Measurements from ENCODE around the gene TESK2.

The TESK2 gene

DNA sequence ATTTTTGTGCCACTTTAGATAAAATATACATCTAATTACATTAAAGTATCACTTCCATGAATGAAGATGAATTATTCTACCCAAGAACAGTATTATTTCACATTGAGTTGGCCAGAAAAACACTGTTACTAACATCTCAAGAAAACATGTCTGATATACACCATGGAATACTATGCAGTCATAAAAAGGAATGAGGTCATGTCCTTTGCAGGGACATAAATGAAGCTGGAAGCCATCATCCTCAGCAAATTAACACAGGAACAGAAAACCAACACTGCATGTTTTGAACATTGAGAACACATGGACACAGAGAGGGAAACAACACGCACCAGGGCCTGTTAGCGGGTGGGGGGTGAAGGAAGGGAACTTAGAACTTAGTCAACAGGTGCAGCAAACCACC is 69.0 kb downstream of the TESK2 start:
- TF ChIP-seq, protein P1, sequence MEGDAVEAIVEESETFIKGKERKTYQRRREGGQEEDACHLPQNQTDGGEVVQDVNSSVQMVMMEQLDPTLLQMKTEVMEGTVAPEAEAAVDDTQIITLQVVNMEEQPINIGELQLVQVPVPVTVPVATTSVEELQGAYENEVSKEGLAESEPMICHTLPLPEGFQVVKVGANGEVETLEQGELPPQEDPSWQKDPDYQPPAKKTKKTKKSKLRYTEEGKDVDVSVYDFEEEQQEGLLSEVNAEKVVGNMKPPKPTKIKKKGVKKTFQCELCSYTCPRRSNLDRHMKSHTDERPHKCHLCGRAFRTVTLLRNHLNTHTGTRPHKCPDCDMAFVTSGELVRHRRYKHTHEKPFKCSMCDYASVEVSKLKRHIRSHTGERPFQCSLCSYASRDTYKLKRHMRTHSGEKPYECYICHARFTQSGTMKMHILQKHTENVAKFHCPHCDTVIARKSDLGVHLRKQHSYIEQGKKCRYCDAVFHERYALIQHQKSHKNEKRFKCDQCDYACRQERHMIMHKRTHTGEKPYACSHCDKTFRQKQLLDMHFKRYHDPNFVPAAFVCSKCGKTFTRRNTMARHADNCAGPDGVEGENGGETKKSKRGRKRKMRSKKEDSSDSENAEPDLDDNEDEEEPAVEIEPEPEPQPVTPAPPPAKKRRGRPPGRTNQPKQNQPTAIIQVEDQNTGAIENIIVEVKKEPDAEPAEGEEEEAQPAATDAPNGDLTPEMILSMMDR (IDR thresholded peaks at IDR 0.05; ENCODE audit: borderline replicate concordance, insufficient read depth, low read depth, low read length) = no peak

DNA sequence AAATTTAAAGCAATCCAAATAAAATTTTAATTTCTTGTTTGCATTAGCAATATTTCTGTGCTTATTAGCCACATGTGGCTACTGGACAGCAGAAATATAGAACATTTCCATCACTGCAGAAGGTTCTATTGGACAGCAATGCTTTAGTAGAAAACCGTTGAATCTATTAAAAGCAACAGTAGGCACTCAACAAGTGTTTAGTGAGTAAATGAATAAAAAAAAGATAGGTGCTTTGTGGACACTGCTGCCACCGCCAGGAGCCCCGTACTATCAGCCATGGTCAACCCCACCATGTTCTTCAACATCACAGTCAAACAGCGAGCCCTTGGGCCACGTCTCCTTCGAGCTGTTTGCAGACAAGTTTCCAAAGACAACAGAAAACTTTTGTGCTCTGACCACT is 76.2 kb downstream of the TESK2 start:
- TF ChIP-seq, protein P1 (IDR thresholded peaks at IDR 0.05; ENCODE audit: borderline replicate concordance, insufficient read depth, low read depth, low read length) = no peak
- H3K4me3 ChIP-seq (ENCODE audit: low read depth, low read length) = no peak overlapping the region

More for the DNA sequence above, 69.0 kb downstream of the TESK2 start:
- no peak overlapping the region for H3K4me3 ChIP-seq (ENCODE audit: low read depth, low read length)

DNA sequence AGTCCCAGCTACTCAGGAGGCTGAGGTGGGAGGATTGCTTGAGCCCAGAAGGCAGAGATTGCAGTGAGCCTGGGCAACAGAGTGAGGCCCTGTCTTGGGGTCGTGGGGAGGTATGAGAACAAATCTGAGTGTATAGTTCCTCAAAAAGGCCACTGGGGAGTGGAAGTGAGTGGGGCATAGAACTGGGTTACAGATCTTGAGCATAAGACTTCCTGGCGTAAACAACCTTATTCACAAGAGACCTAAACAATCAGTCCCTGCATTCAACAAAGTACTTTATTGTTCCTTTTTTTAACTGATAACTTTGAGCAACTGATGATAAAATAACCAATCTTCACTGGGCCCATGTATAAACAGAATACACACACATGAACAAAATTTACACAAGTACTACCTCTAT is 78.1 kb downstream of the TESK2 start:
- TF ChIP-seq, protein P1 (IDR thresholded peaks at IDR 0.05; ENCODE audit: borderline replicate concordance, insufficient read depth, low read depth, low read length) = no peak

DNA sequence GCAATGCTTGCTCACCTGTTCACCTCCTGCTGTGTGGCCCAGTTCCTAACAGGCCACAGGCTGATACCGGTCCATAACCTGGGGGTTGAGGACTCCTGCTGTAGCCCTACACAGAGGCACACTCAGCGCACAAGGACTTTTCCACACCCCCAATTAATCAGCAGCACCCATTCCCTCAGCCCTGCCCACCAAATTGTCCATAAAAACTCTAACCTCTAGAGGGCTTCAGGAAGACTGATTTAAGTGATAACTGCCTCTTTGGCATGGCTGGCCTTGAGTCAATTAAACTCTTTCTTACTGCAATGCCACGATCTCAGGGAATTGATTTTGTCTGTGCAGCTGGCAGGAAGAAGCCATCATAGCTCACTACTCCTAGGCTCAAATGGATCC is 79.5 kb downstream of the TESK2 start:
- TF ChIP-seq, protein P1 (IDR thresholded peaks at IDR 0.05; ENCODE audit: borderline replicate concordance, insufficient read depth, low read depth, low read length) = no peak
- no peak overlapping the region for H3K4me3 ChIP-seq (ENCODE audit: low read depth, low read length)

More for the DNA sequence above, 78.1 kb downstream of the TESK2 start:
- H3K4me3 ChIP-seq (ENCODE audit: low read depth, low read length) = no peak overlapping the region

DNA sequence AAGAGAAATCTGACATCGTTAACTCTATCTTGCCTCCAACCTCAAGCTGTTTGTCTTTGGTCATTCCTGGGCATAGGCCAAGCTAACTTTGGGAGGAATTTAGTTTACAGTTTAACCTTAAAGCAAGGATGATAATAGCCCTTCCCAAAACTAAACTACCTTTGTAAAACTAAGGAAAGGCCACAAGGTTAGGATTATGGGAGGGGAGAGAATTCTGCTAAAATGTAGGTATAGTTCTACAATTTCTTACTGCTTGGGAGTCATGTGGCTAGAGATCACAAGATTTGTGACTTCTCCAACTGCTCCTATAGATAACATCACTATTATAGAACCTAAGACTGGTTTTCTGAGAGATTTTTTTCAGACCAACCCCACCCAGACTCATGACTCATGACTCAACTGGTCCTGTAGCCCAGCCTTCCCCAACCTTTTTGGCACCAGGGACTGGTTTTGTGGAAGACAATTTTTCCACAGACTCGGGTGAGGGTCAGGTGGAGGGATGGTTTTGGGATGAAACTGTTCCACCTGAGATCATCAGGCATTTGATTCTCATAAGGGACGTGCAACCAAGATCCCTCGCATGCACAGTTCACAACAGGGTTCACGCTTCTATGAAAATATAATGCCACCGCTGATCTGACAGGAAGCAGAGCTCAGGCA is 80.0 kb downstream of the TESK2 start:
- no peak overlapping the region for H3K4me3 ChIP-seq (ENCODE audit: low read depth, low read length)
- TF ChIP-seq, protein P1 (IDR thresholded peaks at IDR 0.05; ENCODE audit: borderline replicate concordance, insufficient read depth, low read depth, low read length) = no peak

DNA sequence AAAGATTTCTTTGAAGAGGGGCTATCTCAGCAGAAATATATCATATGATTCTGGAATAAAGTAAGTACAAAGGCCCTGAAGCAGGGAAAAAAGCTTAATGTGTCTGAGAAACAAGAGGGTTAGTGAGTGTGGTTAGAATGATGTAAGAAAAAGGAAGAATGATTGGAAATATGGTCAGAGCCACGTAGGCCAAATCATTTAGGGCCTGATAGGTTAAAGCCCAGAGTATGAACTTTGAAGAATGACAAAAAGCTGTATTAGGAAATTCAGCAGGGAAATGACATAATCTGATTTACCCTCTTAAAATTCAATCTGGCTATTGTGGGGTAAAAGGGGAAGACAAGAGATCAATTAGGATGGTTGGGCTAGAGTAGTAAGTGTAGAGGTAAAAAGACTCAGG is 81.7 kb downstream of the TESK2 start:
- TF ChIP-seq, protein P1 (IDR thresholded peaks at IDR 0.05; ENCODE audit: borderline replicate concordance, insufficient read depth, low read depth, low read length) = no peak
- no peak overlapping the region for H3K4me3 ChIP-seq (ENCODE audit: low read depth, low read length)

DNA sequence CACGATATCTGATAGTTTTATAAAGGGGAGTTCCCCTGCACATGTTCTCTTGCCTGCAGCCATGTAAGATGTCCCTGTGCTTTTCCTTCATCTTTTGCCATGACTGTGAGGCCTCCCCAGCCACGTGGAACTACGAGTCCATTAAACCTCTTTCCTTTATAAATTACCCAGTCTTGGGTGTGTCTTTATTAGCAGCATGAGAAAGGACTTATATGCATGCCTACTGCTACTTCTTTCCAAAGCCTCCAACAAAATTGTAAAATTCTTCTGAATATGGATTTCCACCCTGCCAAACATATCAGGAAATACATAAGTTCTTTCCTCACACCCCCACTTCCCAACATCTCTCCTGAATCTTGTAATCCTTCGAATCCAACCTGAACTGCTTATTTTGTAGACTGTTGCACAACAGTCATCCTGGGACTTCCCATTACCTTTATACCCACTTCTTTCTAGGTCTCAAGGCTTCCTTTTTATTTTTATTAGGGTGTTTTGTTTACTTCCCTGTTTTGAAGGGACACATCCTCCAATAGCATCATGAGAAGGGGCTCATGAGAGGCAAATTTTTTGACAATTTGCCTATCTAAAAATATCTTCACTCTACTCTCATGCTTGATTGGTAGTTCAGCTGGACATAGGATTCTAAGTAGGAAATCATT is 83.2 kb downstream of the TESK2 start:
- no peak overlapping the region for H3K4me3 ChIP-seq (ENCODE audit: low read depth, low read length)
- TF ChIP-seq, protein P1 (IDR thresholded peaks at IDR 0.05; ENCODE audit: borderline replicate concordance, insufficient read depth, low read depth, low read length) = no peak

Measured in GM12875 (cell line).